IMR-90 (cell line): ENCODE results near the gene UGT1A3. TPM values are rescaled to one million over a fixed set of nuclear protein-coding genes. Genes with fewer than 3 reads are reported as not detected.

Experiments
- polyA plus RNA-seq, 3 experiments: library from polyadenylated mRNA; depleted of rRNA; stranded (reverse); fragments of >200 nt; gene quantifications; 2 replicates each; pipeline ENCODE4 v1.2.3, GENCODE V29; 2012; ENCODE audit warnings: low replicate concordance in 1 of 3
- total RNA-seq: library from RNA; depleted of rRNA; stranded (reverse); fragments of >200 nt; gene quantifications from 2 replicates; pipeline ENCODE4 v1.2.3, GENCODE V29; 2012; rRNA removed

UGT1A3 gene
- total and polyA plus RNA-seq, 2 of the 4 experiments (the other 2 are of a cell fraction), result not detected

Other genes starting within 250 kb of the UGT1A3 start
- gene USP40, start 162.3 kb upstream of the UGT1A3 start, total RNA-seq, result 27.8 and 30.8 TPM in 2 replicates
- gene USP40, start 162.3 kb upstream of the UGT1A3 start, polyA plus RNA-seq (2012; rRNA removed), result 30.1 and 32.6 TPM in 2 replicates
- not detected in 2 replicates for gene UGT1A8, start 111.4 kb upstream of the UGT1A3 start, total RNA-seq
- not detected in 2 replicates for gene UGT1A8, start 111.4 kb upstream of the UGT1A3 start, polyA plus RNA-seq (2012; rRNA removed)
- not detected in 2 replicates for gene UGT1A10, start 92.6 kb upstream of the UGT1A3 start, total RNA-seq
- gene UGT1A10, start 92.6 kb upstream of the UGT1A3 start, polyA plus RNA-seq (2012; rRNA removed), result not detected in 2 replicates
- not detected in 2 replicates for gene UGT1A9, start 57.1 kb upstream of the UGT1A3 start, total RNA-seq
- not detected in 2 replicates for gene UGT1A9, start 57.1 kb upstream of the UGT1A3 start, polyA plus RNA-seq (2012; rRNA removed)
- gene UGT1A7, start 47.1 kb upstream of the UGT1A3 start, total RNA-seq, result not detected in 2 replicates
- gene UGT1A7, start 47.1 kb upstream of the UGT1A3 start, polyA plus RNA-seq (2012; rRNA removed), result not detected in 2 replicates
- gene UGT1A6, start 36.2 kb upstream of the UGT1A3 start, total RNA-seq, result not detected in 2 replicates
- gene UGT1A6, start 36.2 kb upstream of the UGT1A3 start, polyA plus RNA-seq (2012; rRNA removed), result not detected in 2 replicates
- gene UGT1A5, start 16.1 kb upstream of the UGT1A3 start, total RNA-seq, result not detected in 2 replicates
- not detected in 2 replicates for gene UGT1A5, start 16.1 kb upstream of the UGT1A3 start, polyA plus RNA-seq (2012; rRNA removed)
- gene UGT1A4, start 10.3 kb upstream of the UGT1A3 start, total RNA-seq, result not detected in 2 replicates
- not detected in 2 replicates for gene UGT1A4, start 10.3 kb upstream of the UGT1A3 start, polyA plus RNA-seq (2012; rRNA removed)
- not detected in 2 replicates for gene UGT1A1, start 31.2 kb downstream of the UGT1A3 start, total RNA-seq
- gene UGT1A1, start 31.2 kb downstream of the UGT1A3 start, polyA plus RNA-seq (2012; rRNA removed), result not detected in 2 replicates
- gene MROH2A, start 49.3 kb downstream of the UGT1A3 start, total RNA-seq, result not detected in 2 replicates
- not detected in 2 replicates for gene MROH2A, start 49.3 kb downstream of the UGT1A3 start, polyA plus RNA-seq (2012; rRNA removed)
- gene HJURP, start 125.5 kb downstream of the UGT1A3 start, total RNA-seq, result 22.6 and 24.2 TPM in 2 replicates
- 26.5 and 27.1 TPM in 2 replicates for gene HJURP, start 125.5 kb downstream of the UGT1A3 start, polyA plus RNA-seq (2012; rRNA removed)
- gene TRPM8, start 188.3 kb downstream of the UGT1A3 start, total RNA-seq, result not detected in 2 replicates
- 0.10 TPM in 1 of 2 replicates, not detected in the other for gene TRPM8, start 188.3 kb downstream of the UGT1A3 start, polyA plus RNA-seq (2012; rRNA removed)